Spleen (tissue), 11 donors: Measurements from ENCODE around the gene CDON. TPM values are rescaled to one million over a fixed set of nuclear protein-coding genes. Genes with fewer than 3 reads are reported as not detected.

Experiments
- DNase-seq: peaks from one replicate; pipeline ENCODE4 v3.0.0-alpha.2; 2020
- H3K27ac ChIP-seq, 8 donors: fragments of 200-600 bp; sonication (generic) in 7 of 8; 1 replicate in 4 of 8; 2 replicates in 4 of 8; pipeline versions ENCODE4 v1.5.0 to v1.8.0; 2016 to 2021; ENCODE audit warnings: inconsistent platforms in 4 of 8, mild to moderate bottlenecking in 4 of 8, moderate library complexity in 1 of 8
- H3K27me3 ChIP-seq, 7 donors: fragments of 200-600 bp; sonication (generic) in 6 of 7; replicated peaks in 1 of 7; 1 replicate in 4 of 7; 2 replicates in 3 of 7; pipeline versions ENCODE4 v1.5.0 to v1.8.0; 2016 to 2021; ENCODE audit warnings: inconsistent platforms in 3 of 7, mild to moderate bottlenecking in 1 of 7
- H3K36me3 ChIP-seq, 6 donors: fragments of 200-600 bp; sonication (generic) in 5 of 6; 1 replicate in 4 of 6; 2 replicates in 2 of 6; pipeline versions ENCODE4 v1.5.0 to v1.8.0; 2016 to 2021; ENCODE audit warnings: inconsistent platforms in 2 of 6
- H3K4me1 ChIP-seq, 6 donors: fragments of 200-600 bp; sonication (generic) in 5 of 6; 1 replicate in 3 of 6; 2 replicates in 3 of 6; pipeline versions ENCODE4 v1.5.0 to v1.8.0; 2016 to 2021; ENCODE audit warnings: inconsistent platforms in 3 of 6
- H3K4me3 ChIP-seq, 8 donors: fragments of 200-600 bp; sonication (generic) in 7 of 8; 1 replicate in 4 of 8; 2 replicates in 4 of 8; pipeline versions ENCODE4 v1.5.0 to v1.8.0; 2016 to 2021; ENCODE audit warnings: inconsistent platforms in 4 of 8, mild to moderate bottlenecking in 4 of 8, moderate library complexity in 2 of 8
- H3K9me3 ChIP-seq, 8 donors: fragments of 200-600 bp; sonication (generic) in 7 of 8; 1 replicate in 4 of 8; 2 replicates in 4 of 8; pipeline versions ENCODE4 v1.5.0 to v1.8.0; 2016 to 2021; ENCODE audit warnings: inconsistent platforms in 4 of 8
- POLR2A ChIP-seq, 3 donors: fragments of 450-650 bp; IDR thresholded peaks; one replicate each; pipeline ENCODE4 v1.5.1; 2017; ENCODE audit warnings: antibody characterized with exemption in 3 of 3, mild to moderate bottlenecking in 1 of 3
- POLR2AphosphoS5 ChIP-seq, 3 donors: sonication (generic); formaldehyde crosslinking; IDR thresholded peaks; one replicate each; pipeline ENCODE4 v1.5.1; 2017; ENCODE audit warnings: antibody characterized with exemption in 3 of 3
- WGBS, 5 donors: extraction: QIAGEN DNeasy Blood & Tissue Kit in 3 of 5; methylation state at CpG; one replicate each; pipeline versions ENCODE4 v1.1.5 to v1.1.7; 2013 to 2018; 5-methylcytosine and 5-hydroxymethylcytosine counted together
- intact Hi-C: fragments of 100-400 bp; cut with DNase I; formaldehyde crosslinking; loops from one replicate; pipeline ENCODE4 v1.15.0; 2023; ENCODE audit warnings: low total_unique reads
- polyA plus RNA-seq, 3 donors: library from polyadenylated mRNA; stranded (reverse); fragments of 200-250 nt; gene quantifications; one replicate each; pipeline ENCODE4 v1.2.1, GENCODE V29; 2013
- total RNA-seq, 7 donors: library from RNA; depleted of rRNA in 3 of 7; stranded (reverse); fragments of >200 nt in 3 of 7; fragmentation: NEBNext Ultra II Directional in 4 of 7; extraction: Animal tissue kit (Norgen Biotek cat#: 25700) in 4 of 7; gene quantifications; one replicate each; pipeline versions ENCODE4 v1.1.0 to v1.2.1, GENCODE V29; 2016 to 2021
- TF ChIP-seq, protein P1 (sequence below), 11 experiments: fragments of 200-600 bp in 7 of 11; fragments of 450-650 bp in 4 of 11; sonication (generic) in 4 of 11; IDR thresholded peaks in 8 of 11; conservative IDR thresholded peaks in 3 of 11; 1 replicate in 7 of 11; 2 replicates in 4 of 11; pipeline versions ENCODE4 v1.4.0 to v1.8.0; 2016 to 2021; ENCODE audit warnings: antibody characterized with exemption in 11 of 11, inconsistent platforms in 4 of 11, mild to moderate bottlenecking in 1 of 11
- donor health status: healthy with polysubstance abuse.
- donor health status: DM: no; HTN: no; CAD: no; lungs with moderate emphysema.
- donor health status: DM: no; HTN: no; CAD: no.
- donor health status: Bipolar disorder and iron deficiency.
- donor health status: healthy.
- donor health status: DM: no; HTN: no; CAD: no.
- donor health status: DM: yes; HTN: yes; CAD: no.

The CDON gene
- total and polyA plus RNA-seq, 10 donors: 0.30 to 5.3 (median 2.3) TPM

DNA sequence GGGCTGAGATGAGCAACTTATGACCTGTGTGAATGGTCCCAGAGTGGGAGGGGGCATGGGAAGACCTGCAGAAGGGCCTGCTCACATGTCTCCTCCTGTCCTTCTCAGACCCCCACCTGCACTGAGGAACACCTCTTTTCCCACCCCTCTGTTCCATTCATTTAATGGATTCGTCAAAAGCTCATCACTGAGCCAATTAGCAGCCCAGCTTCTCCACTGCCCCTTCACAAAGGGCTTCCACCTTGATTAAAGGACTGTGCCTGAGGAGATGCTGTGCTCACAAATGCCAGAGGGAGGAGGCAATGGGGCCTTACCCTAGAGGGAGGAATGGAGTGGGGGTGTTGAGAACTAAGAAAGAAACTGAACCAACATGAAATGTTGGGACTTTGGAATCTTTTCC, 14.0 kb upstream of the CDON start:
- H3K27me3 ChIP-seq: peaks cover 0 to 19% (median 0%) of the 10 kb centered on the region in 7 donors
- no peak overlapping the region for H3K27ac ChIP-seq
- 42 to 60% (median 57%) methylated on average over 1 of the region's 1 CpG for WGBS, 5 donors
- TF ChIP-seq POLR2A (IDR thresholded peaks at IDR 0.05): no peak
- TF ChIP-seq, protein P1, sequence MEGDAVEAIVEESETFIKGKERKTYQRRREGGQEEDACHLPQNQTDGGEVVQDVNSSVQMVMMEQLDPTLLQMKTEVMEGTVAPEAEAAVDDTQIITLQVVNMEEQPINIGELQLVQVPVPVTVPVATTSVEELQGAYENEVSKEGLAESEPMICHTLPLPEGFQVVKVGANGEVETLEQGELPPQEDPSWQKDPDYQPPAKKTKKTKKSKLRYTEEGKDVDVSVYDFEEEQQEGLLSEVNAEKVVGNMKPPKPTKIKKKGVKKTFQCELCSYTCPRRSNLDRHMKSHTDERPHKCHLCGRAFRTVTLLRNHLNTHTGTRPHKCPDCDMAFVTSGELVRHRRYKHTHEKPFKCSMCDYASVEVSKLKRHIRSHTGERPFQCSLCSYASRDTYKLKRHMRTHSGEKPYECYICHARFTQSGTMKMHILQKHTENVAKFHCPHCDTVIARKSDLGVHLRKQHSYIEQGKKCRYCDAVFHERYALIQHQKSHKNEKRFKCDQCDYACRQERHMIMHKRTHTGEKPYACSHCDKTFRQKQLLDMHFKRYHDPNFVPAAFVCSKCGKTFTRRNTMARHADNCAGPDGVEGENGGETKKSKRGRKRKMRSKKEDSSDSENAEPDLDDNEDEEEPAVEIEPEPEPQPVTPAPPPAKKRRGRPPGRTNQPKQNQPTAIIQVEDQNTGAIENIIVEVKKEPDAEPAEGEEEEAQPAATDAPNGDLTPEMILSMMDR (IDR thresholded peaks at IDR 0.05 in 8 of 11, conservative IDR thresholded peaks at IDR 0.05 in 3 of 11): no peak
- no peak for TF ChIP-seq POLR2AphosphoS5 (IDR thresholded peaks at IDR 0.05)
- no peaks in the 10 kb centered on the region for H3K4me1 ChIP-seq
- H3K9me3 ChIP-seq: no peaks in the 10 kb centered on the region
- H3K4me3 ChIP-seq: no peak overlapping the region
- intact Hi-C loops: no loop called here
- H3K36me3 ChIP-seq: no peaks in the 10 kb centered on the region
- DNase-seq: no peak

DNA sequence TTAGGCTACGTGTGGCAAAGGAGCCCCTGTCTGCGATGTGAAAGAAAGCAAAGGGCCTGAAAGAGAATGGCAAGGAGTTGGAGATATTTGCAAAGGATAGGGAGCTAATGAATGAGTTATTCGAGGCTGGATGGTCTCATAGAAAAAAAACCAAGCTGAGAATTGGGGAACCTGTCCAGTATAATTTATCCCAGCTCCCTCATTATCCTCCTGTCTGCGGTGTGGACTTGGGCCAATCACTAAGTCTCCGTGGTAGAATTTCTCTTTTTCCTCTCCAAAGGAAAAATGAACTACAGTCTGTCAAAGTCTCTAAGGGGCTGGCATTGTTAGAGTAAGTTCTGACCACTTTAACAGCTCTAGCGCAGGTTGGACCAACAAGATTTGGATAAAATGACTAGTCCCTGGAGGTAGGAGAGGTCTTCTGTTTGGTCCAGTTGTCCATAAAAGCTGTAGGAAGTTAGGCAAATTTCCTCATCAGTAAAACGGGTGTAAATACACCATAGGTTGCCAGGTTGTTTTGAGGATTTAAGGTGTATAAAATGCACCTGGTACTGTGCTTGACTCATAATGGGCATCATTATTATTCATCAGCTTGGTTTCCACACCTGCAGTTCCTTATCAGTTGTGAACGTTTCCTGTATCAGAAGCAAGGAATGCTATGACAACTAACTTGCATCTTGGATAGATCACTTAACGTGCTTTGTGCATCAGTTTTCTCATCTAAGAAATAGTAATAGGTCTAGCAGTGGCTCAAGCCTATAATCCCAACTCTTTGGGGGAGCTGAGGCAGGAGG, 10.3 kb upstream of the CDON start:
- intact Hi-C loops: no loop called here
- H3K4me3 ChIP-seq: no peak overlapping the region

GRCh38 chr11:126072141-126072741, 9.6 kb upstream of the CDON start:
- TF ChIP-seq POLR2AphosphoS5 (IDR thresholded peaks at IDR 0.05) (no peak), POLR2A (IDR thresholded peaks at IDR 0.05) (no peak)
- TF ChIP-seq, protein P1 (IDR thresholded peaks at IDR 0.05 in 8 of 11, conservative IDR thresholded peaks at IDR 0.05 in 3 of 11): no peak
- Histone ChIP-seq H3K36me3 (no peaks in the 10 kb centered on the region), H3K4me1 (no peaks in the 10 kb centered on the region), H3K9me3 (no peaks in the 10 kb centered on the region), H3K4me3 (no peak overlapping the region), H3K27me3 (peaks cover 0 to 31% (median 0%) of the 10 kb centered on the region in 7 donors), H3K27ac (no peak overlapping the region)
- DNase-seq: no peak
- 65 to 76% (median 69%) methylated on average over 5 of the region's 5 CpGs for WGBS, 5 donors
- intact Hi-C loops: no loop called here

More for the DNA sequence above, 10.3 kb upstream of the CDON start:
- TF ChIP-seq POLR2AphosphoS5 (IDR thresholded peaks at IDR 0.05) (no peak), POLR2A (IDR thresholded peaks at IDR 0.05) (no peak)
- TF ChIP-seq, protein P1 (IDR thresholded peaks at IDR 0.05 in 8 of 11, conservative IDR thresholded peaks at IDR 0.05 in 3 of 11): no peak
- Histone ChIP-seq H3K9me3 (no peaks in the 10 kb centered on the region), H3K4me1 (no peaks in the 10 kb centered on the region), H3K27me3 (peaks cover 0 to 31% (median 0%) of the 10 kb centered on the region in 7 donors), H3K27ac (no peak overlapping the region), H3K36me3 (no peaks in the 10 kb centered on the region)
- WGBS, 5 donors: 60 to 69% (median 62%) methylated on average over 9 of the region's 9 CpGs
- no peak for DNase-seq

- intact Hi-C loops: no loop called here
- Histone ChIP-seq H3K27ac (peak overlapping the region in 1 of 8 donors; percentile 72), H3K4me1 (peaks cover 5 to 23% (median 14%) of the 10 kb centered on the region in 6 donors), H3K36me3 (no peaks in the 10 kb centered on the region), H3K9me3 (no peaks in the 10 kb centered on the region), H3K4me3 (peak overlapping the region in 6 of 8 donors; percentile 62 to 91 (median 74)), H3K27me3 (peaks cover 0 to 53% (median 11%) of the 10 kb centered on the region in 7 donors)
- TF ChIP-seq, protein P1 (IDR thresholded peaks at IDR 0.05 in 8 of 11, conservative IDR thresholded peaks at IDR 0.05 in 3 of 11): no peak
- TF ChIP-seq POLR2A (IDR thresholded peaks at IDR 0.05): no peak
- no peak for TF ChIP-seq POLR2AphosphoS5 (IDR thresholded peaks at IDR 0.05)
- no peak for DNase-seq
- 21 to 32% (median 24%) methylated on average over 10 of the region's 10 CpGs for WGBS, 5 donors
Observed at GRCh38 chr11:126063507-126063852, 814 bp upstream of the CDON start.
